ENCODE measurements around the gene CACNG3. TPM values are rescaled to one million over a fixed set of nuclear protein-coding genes. Genes with fewer than 3 reads are reported as not detected.
"Not testable (repeated sequence)": the region's sequence is repeated elsewhere in the genome, so short reads cannot be mapped to it uniquely, and the experiment has no call there.

The CACNG3 gene
- total RNA-seq, 1 donor from 2014 or later = not detected

GRCh38 chr16:24332582-24333090 lies 76.5 kb downstream of the CACNG3 start:
- DNase-seq (ENCODE audit: low spot score) = no peak

GRCh38 chr16:24336491-24336890 lies 80.4 kb downstream of the CACNG3 start:
- no peak for DNase-seq (ENCODE audit: low spot score)

- no peak for DNase-seq (ENCODE audit: low spot score)
Observed at GRCh38 chr16:24337013-24337412, 80.9 kb downstream of the CACNG3 start.

- DNase-seq (ENCODE audit: low spot score) = not testable (repeated sequence)
Observed at GRCh38 chr16:24343829-24344228, 87.7 kb downstream of the CACNG3 start.

- DNase-seq (ENCODE audit: low spot score) = no peak
Observed at GRCh38 chr16:24344784-24345183, 88.6 kb downstream of the CACNG3 start.

GRCh38 chr16:24345704-24346103 lies 89.6 kb downstream of the CACNG3 start:
- no peak for DNase-seq (ENCODE audit: low spot score)

GRCh38 chr16:24346734-24347133 lies 90.6 kb downstream of the CACNG3 start:
- DNase-seq (ENCODE audit: low spot score) = no peak

GRCh38 chr16:24347556-24347955 lies 91.4 kb downstream of the CACNG3 start:
- no peak for DNase-seq (ENCODE audit: low spot score)

- DNase-seq (ENCODE audit: low spot score) = no peak
Observed at GRCh38 chr16:24348545-24349290, 92.6 kb downstream of the CACNG3 start.

GRCh38 chr16:24349320-24349719 lies 93.2 kb downstream of the CACNG3 start:
- DNase-seq (ENCODE audit: low spot score) = no peak

- no peak for DNase-seq (ENCODE audit: low spot score)
Observed at GRCh38 chr16:24352746-24353145, 96.6 kb downstream of the CACNG3 start.

GRCh38 chr16:24353622-24354021 lies 97.5 kb downstream of the CACNG3 start:
- DNase-seq (ENCODE audit: low spot score) = no peak

GRCh38 chr16:24357511-24357910 lies 101.4 kb downstream of the CACNG3 start:
- no peak for DNase-seq (ENCODE audit: low spot score)

- DNase-seq (ENCODE audit: low spot score) = no peak
Observed at GRCh38 chr16:24358117-24358516, 102.0 kb downstream of the CACNG3 start.

- DNase-seq (ENCODE audit: low spot score) = no peak
Observed at GRCh38 chr16:24359490-24359889, 103.4 kb downstream of the CACNG3 start.

GRCh38 chr16:24360936-24361335 lies 104.8 kb downstream of the CACNG3 start:
- DNase-seq (ENCODE audit: low spot score) = no peak

GRCh38 chr16:24364596-24364995 lies 108.5 kb downstream of the CACNG3 start:
- no peak for DNase-seq (ENCODE audit: low spot score)

- DNase-seq (ENCODE audit: low spot score) = no peak
Observed at GRCh38 chr16:24367186-24367710, 111.1 kb downstream of the CACNG3 start.

GRCh38 chr16:24372824-24373223 lies 116.7 kb downstream of the CACNG3 start:
- DNase-seq (ENCODE audit: low spot score) = no peak

GRCh38 chr16:24378999-24379398 lies 122.9 kb downstream of the CACNG3 start:
- DNase-seq (ENCODE audit: low spot score) = no peak

- DNase-seq (ENCODE audit: low spot score) = no peak
Observed at GRCh38 chr16:24381470-24382118, 125.5 kb downstream of the CACNG3 start.

GRCh38 chr16:24382762-24383407 lies 126.8 kb downstream of the CACNG3 start:
- no peak for DNase-seq (ENCODE audit: low spot score)
